ENCODE results near the gene ZNF407.

- TF ChIP-seq YY1 (IDR thresholded peaks at IDR 0.05; ENCODE audit: insufficient read depth, insufficient read length) (no peak), ZNF274 (IDR thresholded peaks at IDR 0.05; ENCODE audit: low read depth, low read length) (no peak)
Observed at GRCh38 chr18:75110846-75111415, 513.3 kb downstream of the ZNF407 start.

All from NT2/D1 (cell line).